HG02759 (cell line): ENCODE data around the gene SEC22C.

Experiments used
- ATAC-seq: cut with Tn5 transposase; IDR thresholded peaks from one replicate; pipeline ENCODE4 v1.9.1; 2021; ENCODE audit warnings: mild to moderate bottlenecking, moderate library complexity; ENCODE audit not compliant: unreplicated experiment

SEC22C gene

GRCh38 chr3:42500909-42501308 is 80.9 kb downstream of the SEC22C start:
- no peak for ATAC-seq

GRCh38 chr3:42500091-42500490 is 81.7 kb downstream of the SEC22C start:
- no peak for ATAC-seq

- no peak for ATAC-seq
Measured at GRCh38 chr3:42499478-42499871, 82.3 kb downstream of the SEC22C start.

- no peak for ATAC-seq
Measured at GRCh38 chr3:42498791-42499477, 82.8 kb downstream of the SEC22C start.

DNA sequence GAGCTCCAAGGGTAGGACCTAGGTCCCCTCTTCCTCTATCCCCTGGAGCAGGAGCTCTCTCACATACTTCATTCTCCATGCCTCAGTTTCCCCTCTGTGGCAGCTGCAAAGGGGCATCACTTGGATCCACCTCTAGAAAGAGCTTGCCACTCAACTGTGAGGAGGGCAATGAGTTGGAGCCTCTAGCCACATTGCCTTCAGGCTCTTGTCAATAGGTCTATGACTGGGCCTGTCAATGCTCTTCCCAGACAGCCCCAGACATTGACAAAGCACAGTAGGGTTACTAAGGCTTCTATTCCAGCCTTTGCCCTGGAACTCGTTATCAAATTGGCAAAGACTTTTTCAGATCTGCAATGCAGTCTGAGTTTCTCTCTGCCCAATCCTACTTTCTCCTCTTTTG is 83.7 kb downstream of the SEC22C start:
- ATAC-seq = no peak
